GM19468 (cell line): ENCODE data around the gene P4HA1.
"Not testable (repeated sequence)": the region's sequence is repeated elsewhere in the genome, so short reads cannot be mapped to it uniquely, and the experiment has no call there.

Source experiments
- ATAC-seq: cut with Tn5 transposase; IDR thresholded peaks from one replicate; pipeline ENCODE4 v1.9.1; 2021; ENCODE audit warnings: mild to moderate bottlenecking, moderate library complexity, moderate number of reproducible peaks; ENCODE audit not compliant: unreplicated experiment; ENCODE audit errors: extremely low read depth

P4HA1 gene

GRCh38 chr10:73044378-73045285, 52.0 kb downstream of the P4HA1 start:
- no peak for ATAC-seq

GRCh38 chr10:73043766-73044377, 52.8 kb downstream of the P4HA1 start:
- no peak for ATAC-seq

GRCh38 chr10:73043319-73043718, 53.3 kb downstream of the P4HA1 start:
- ATAC-seq: no peak

GRCh38 chr10:73042130-73042529, 54.5 kb downstream of the P4HA1 start:
- ATAC-seq: no peak

- no peak for ATAC-seq
Measured at GRCh38 chr10:73039635-73040034, 57.0 kb downstream of the P4HA1 start.

- ATAC-seq: not testable (repeated sequence)
Measured at GRCh38 chr10:73036285-73036684, 60.4 kb downstream of the P4HA1 start.

- ATAC-seq: no peak
Measured at GRCh38 chr10:73032536-73032935, 64.1 kb downstream of the P4HA1 start.

- ATAC-seq: not testable (repeated sequence)
Measured at GRCh38 chr10:73026623-73027022, 70.0 kb downstream of the P4HA1 start.

- ATAC-seq: not testable (repeated sequence)
Measured at GRCh38 chr10:73023455-73024070, 73.1 kb downstream of the P4HA1 start.

- not testable (repeated sequence) for ATAC-seq
Measured at GRCh38 chr10:73022961-73023360, 73.7 kb downstream of the P4HA1 start.

- not testable (repeated sequence) for ATAC-seq
Measured at GRCh38 chr10:73021538-73022164, 75.0 kb downstream of the P4HA1 start.

GRCh38 chr10:73021050-73021449, 75.6 kb downstream of the P4HA1 start:
- no peak for ATAC-seq

- no peak for ATAC-seq
Measured at GRCh38 chr10:73019100-73019499, 77.6 kb downstream of the P4HA1 start.

GRCh38 chr10:73018632-73019031, 78.0 kb downstream of the P4HA1 start:
- ATAC-seq: no peak

- ATAC-seq: no peak
Measured at GRCh38 chr10:73017955-73018480, 78.6 kb downstream of the P4HA1 start.

GRCh38 chr10:73015779-73016178, 80.9 kb downstream of the P4HA1 start:
- ATAC-seq: no peak

- no peak for ATAC-seq
Measured at GRCh38 chr10:73003822-73004221, 92.8 kb downstream of the P4HA1 start.

GRCh38 chr10:73000973-73001372, 95.7 kb downstream of the P4HA1 start:
- ATAC-seq: no peak

GRCh38 chr10:72997099-72997498, 99.6 kb downstream of the P4HA1 start:
- no peak for ATAC-seq

- ATAC-seq: not testable (repeated sequence)
Measured at GRCh38 chr10:72995459-72995858, 101.2 kb downstream of the P4HA1 start.
